A673 (cell line): Measurements from ENCODE around the gene DDX54. TPM values are rescaled to one million over a fixed set of nuclear protein-coding genes. Genes with fewer than 3 reads are reported as not detected.

Experiments used
- BruUV-seq: library from RNA; stranded (reverse); fragments of 400-500 nt; replicated peaks from 2 replicates; lab custom pipeline; 2021; lab: Mats Ljungman, UMichigan
- CTCF ChIA-PET: fragments of 300-600 bp; sonication (Branson Sonifier 250); formaldehyde crosslinking; loops from one replicate; lab custom pipeline; 2022; ENCODE audit warnings: antibody characterized with exemption; lab: Charles Lee
- POLR2A ChIA-PET: fragments of 300-600 bp; sonication (Branson Sonifier 250); formaldehyde crosslinking; loops from one replicate; lab custom pipeline; 2022; ENCODE audit warnings: antibody characterized with exemption; ENCODE audit not compliant: low non-redundant PET; lab: Charles Lee
- DNase-seq: peaks from one replicate; pipeline ENCODE4 v3.0.0-alpha.2; 2015; ENCODE audit warnings: low spot score
- H3K27ac ChIP-seq: fragments of 200-600 bp; sonication (generic); 2 replicates; pipeline ENCODE4 v1.5.1; 2016; ENCODE audit warnings: mixed run types, low read depth, mild to moderate bottlenecking, mixed read lengths, antibody characterized with exemption, low read length; ENCODE audit not compliant: poor library complexity, severe bottlenecking
- H3K27me3 ChIP-seq: fragments of 200-600 bp; sonication (generic); replicated peaks from 2 replicates; pipeline ENCODE4 v1.6.1; 2017; ENCODE audit warnings: mixed run types, low read depth, mild to moderate bottlenecking, mixed read lengths, antibody characterized with exemption, low read length; ENCODE audit not compliant: insufficient read depth, poor library complexity
- H3K36me3 ChIP-seq: fragments of 200-600 bp; sonication (generic); 2 replicates; pipeline ENCODE4 v1.6.1; 2016; ENCODE audit warnings: mixed run types, mild to moderate bottlenecking, mixed read lengths, antibody characterized with exemption, low read length; ENCODE audit not compliant: insufficient read depth, poor library complexity, severe bottlenecking
- H3K4me1 ChIP-seq: fragments of 200-600 bp; sonication (generic); 2 replicates; pipeline ENCODE4 v1.6.1; 2017; ENCODE audit warnings: mixed run types, mild to moderate bottlenecking, mixed read lengths, antibody characterized with exemption, low read length; ENCODE audit not compliant: insufficient read depth, poor library complexity, severe bottlenecking
- H3K4me3 ChIP-seq: fragments of 200-600 bp; sonication (generic); 2 replicates; pipeline ENCODE4 v1.5.1; 2016; ENCODE audit warnings: low read depth, mixed run types, mild to moderate bottlenecking, mixed read lengths, low read length; ENCODE audit not compliant: poor library complexity, severe bottlenecking
- H3K9me3 ChIP-seq: fragments of 200-600 bp; sonication (generic); 2 replicates; pipeline ENCODE4 v1.6.1; 2016; ENCODE audit warnings: mixed run types, low read depth, mild to moderate bottlenecking, mixed read lengths, antibody characterized with exemption, low read length; ENCODE audit not compliant: poor library complexity, severe bottlenecking
- EZH2 ChIP-seq: fragments of 200-600 bp; sonication (generic); IDR thresholded peaks from 2 replicates; pipeline ENCODE4 v1.6.1; 2017; ENCODE audit warnings: borderline replicate concordance, low read depth, mild to moderate bottlenecking, mixed read lengths, antibody characterized with exemption, low read length; ENCODE audit not compliant: poor library complexity, severe bottlenecking
- intact Hi-C: fragments of 100-400 bp; cut with micrococcal nuclease; formaldehyde crosslinking; loops from one replicate; pipeline ENCODE4 v1.10.0; 2022; ENCODE audit not compliant: unreplicated experiment
- total RNA-seq: library from RNA; stranded (reverse); gene quantifications from 2 replicates; pipeline ENCODE4 v1.2.3, GENCODE V29; 2021
- TF ChIP-seq, protein P1 (sequence below): fragments of 300-800, 200-600 bp; sonication (generic); conservative IDR thresholded peaks from 2 replicates; pipeline ENCODE4 v1.5.1; 2017; ENCODE audit warnings: low read depth, mild to moderate bottlenecking, antibody characterized with exemption, low read length, moderate library complexity, mixed read lengths

The DDX54 gene
- total RNA-seq, 1 experiment from 2014 or later: 116 TPM

DNA sequence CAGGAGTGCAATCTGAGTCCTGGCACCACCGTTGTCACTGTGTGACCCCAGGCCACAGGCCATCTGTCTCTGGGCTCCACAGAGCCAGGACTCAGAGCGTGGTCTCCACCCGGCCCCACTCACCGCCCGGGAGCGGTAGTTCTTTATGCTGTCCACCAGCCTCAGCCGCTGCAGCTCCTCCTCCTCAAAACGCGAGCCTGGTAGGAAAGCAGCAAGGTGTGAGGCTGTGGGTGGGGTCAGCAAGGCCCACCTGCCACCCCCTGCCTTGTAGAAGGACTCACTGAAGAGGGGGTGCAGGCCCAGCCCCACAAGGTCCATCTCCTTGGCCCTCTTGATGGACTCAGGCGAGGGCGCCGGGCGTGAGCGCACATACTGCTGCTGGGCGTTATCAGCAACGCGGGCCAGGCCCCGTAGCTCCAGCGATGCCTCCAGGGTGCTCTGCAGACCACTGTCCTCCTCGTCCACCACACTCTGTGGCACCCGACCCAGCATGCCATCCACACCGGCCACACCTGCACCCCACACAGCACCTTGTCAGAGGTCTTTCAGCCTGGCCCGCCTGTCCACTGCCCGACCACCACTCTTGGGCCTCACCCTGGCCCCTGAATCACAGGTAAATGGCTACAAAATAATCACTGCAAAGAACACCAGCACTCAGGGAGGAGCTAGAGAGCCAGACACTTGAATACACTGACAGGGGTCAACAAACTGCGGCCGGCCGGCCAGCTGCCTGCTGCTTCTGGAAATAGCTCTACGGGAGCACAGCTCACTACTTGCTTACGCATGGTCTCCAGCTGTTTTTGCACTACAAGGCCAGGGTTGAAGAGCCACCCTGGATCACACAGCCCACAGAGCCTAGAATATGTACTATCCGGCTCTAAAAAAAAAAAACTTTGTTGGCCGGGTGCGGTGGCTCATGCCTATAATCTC lies 19.5 kb downstream of the DDX54 start:
- H3K27ac ChIP-seq: no peak overlapping the region
- intact Hi-C loops: no loop called here
- ChIA-PET CTCF (no interaction called here), POLR2A (interaction anchor here (0.6 kb wide), 1 partner anchor 104 kb away, joined by 8 read pairs; no protein-coding TSS in a partner anchor)
- no TSS peak for BruUV-seq
- peaks cover 7% of the 10 kb centered on the region for H3K4me1 ChIP-seq
- H3K27me3 ChIP-seq: no peaks in the 10 kb centered on the region
- DNase-seq: no peak
- no peak overlapping the region for H3K4me3 ChIP-seq
- H3K9me3 ChIP-seq: no peaks in the 10 kb centered on the region
- no peak for TF ChIP-seq EZH2
- TF ChIP-seq, protein P1, sequence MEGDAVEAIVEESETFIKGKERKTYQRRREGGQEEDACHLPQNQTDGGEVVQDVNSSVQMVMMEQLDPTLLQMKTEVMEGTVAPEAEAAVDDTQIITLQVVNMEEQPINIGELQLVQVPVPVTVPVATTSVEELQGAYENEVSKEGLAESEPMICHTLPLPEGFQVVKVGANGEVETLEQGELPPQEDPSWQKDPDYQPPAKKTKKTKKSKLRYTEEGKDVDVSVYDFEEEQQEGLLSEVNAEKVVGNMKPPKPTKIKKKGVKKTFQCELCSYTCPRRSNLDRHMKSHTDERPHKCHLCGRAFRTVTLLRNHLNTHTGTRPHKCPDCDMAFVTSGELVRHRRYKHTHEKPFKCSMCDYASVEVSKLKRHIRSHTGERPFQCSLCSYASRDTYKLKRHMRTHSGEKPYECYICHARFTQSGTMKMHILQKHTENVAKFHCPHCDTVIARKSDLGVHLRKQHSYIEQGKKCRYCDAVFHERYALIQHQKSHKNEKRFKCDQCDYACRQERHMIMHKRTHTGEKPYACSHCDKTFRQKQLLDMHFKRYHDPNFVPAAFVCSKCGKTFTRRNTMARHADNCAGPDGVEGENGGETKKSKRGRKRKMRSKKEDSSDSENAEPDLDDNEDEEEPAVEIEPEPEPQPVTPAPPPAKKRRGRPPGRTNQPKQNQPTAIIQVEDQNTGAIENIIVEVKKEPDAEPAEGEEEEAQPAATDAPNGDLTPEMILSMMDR: no peak
- peaks cover 21% of the 10 kb centered on the region for H3K36me3 ChIP-seq

DNA sequence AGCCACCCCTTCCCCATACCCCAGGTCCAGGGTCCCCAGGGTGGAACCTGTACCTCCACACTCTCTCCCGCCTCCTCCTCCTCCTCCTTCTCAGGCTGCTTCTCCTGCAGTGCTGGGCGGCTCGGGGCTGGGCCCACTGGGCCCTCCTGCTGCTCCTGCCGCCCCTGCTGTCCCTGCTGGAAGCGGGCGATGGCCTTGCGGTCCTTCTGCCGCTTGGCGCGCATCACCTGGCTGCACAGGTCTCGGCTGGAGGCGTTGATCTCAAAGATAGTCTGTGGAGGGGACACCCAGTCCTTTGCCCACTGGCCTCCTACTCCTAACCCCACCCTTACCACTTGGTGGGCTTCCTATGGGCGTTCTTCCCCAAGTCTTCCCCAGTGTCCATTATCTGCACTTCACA lies 21.3 kb downstream of the DDX54 start:
- no peaks in the 10 kb centered on the region for H3K27me3 ChIP-seq
- no peak for DNase-seq
- BruUV-seq: no TSS peak
- peaks cover 7% of the 10 kb centered on the region for H3K4me1 ChIP-seq
- H3K27ac ChIP-seq: no peak overlapping the region
- CTCF ChIA-PET: no interaction called here
- POLR2A ChIA-PET: no interaction called here
- H3K36me3 ChIP-seq: peaks cover 24% of the 10 kb centered on the region
- no peak for TF ChIP-seq EZH2
- TF ChIP-seq, protein P1: no peak
- no peak overlapping the region for H3K4me3 ChIP-seq
- no peaks in the 10 kb centered on the region for H3K9me3 ChIP-seq
- intact Hi-C loops: no loop called here

DNA sequence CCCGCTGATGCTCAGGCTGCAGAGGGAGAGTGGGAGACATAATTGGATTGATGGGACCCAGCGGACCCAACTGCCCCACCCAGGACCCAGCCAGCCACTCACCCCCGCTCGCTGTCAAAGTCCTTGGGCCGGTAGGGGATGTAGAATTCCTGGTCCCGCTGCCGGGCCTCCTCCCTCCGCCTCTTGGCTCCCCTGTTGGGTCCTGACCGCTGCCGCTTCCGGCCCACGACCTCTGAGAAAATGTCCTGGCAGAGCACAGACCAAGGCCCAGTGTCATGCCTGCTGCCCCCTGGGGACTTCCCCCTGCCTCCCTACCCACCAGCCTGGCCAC lies 22.3 kb downstream of the DDX54 start:
- TF ChIP-seq, protein P1: no peak
- no peak for TF ChIP-seq EZH2
- POLR2A ChIA-PET: no interaction called here
- no TSS peak for BruUV-seq
- Histone ChIP-seq H3K36me3 (peaks cover 29% of the 10 kb centered on the region), H3K4me1 (peaks cover 7% of the 10 kb centered on the region), H3K9me3 (no peaks in the 10 kb centered on the region), H3K27me3 (no peaks in the 10 kb centered on the region), H3K27ac (no peak overlapping the region), H3K4me3 (no peak overlapping the region)
- DNase-seq: no peak
- CTCF ChIA-PET: no interaction called here
- intact Hi-C loops: no loop called here
